ENCODE data around the gene OR2AT4. TPM values are rescaled to one million over a fixed set of nuclear protein-coding genes. Genes with fewer than 3 reads are reported as not detected.
A peak's percentile ranks its signal among the peaks of the same experiment; 100 is the strongest.

The OR2AT4 gene
- total RNA-seq, 6 experiments from 2014 or later, result not detected

- Histone ChIP-seq H3K27ac (no peak overlapping the region), H3K4me3 (no peak overlapping the region), H3K27me3 (no peaks in the 10 kb centered on the region), H3K36me3 (no peaks in the 10 kb centered on the region), H3K9me3 (no peaks in the 10 kb centered on the region), H3K4me1 (peaks cover 0 to 9% (median 0%) of the 10 kb centered on the region in 4 donors)
- WGBS (ENCODE audit: insufficient coverage, low coverage, low lambda C conversion rate, missing lambda C conversion rate), result 42% methylated on average over 6 of the region's 6 CpGs
- intact Hi-C loops (cut with DNase I), result loop anchor here (5.0 kb wide), 3 partner anchors 64 to 104 kb away; partner anchors contain the start of gene TPBGL (in 1 of the 2)
- DNase-seq, result no peak
- ATAC-seq, result no peak
- TF ChIP-seq CTCF (IDR thresholded peaks at IDR 0.05) (no peak), POLR2A (IDR thresholded peaks at IDR 0.05) (no peak)
These were observed 46.7 kb upstream of the OR2AT4 start for GRCh38 chr11:75143420-75143731.

GRCh38 chr11:75142714-75143419 is 46.2 kb upstream of the OR2AT4 start:
- WGBS (ENCODE audit: insufficient coverage, low coverage, low lambda C conversion rate, missing lambda C conversion rate), result 48% methylated on average over 5 of the region's 10 CpGs
- ATAC-seq, result peak; percentile 63 to 81 (median 76)
- intact Hi-C loops (cut with DNase I), result loop anchor here (5.0 kb wide), 3 partner anchors 64 to 104 kb away; partner anchors contain the start of gene TPBGL (in 1 of the 2)

GRCh38 chr11:75141166-75141565 is 44.5 kb upstream of the OR2AT4 start:
- Histone ChIP-seq H3K4me1 (no peaks in the 10 kb centered on the region), H3K27me3 (no peaks in the 10 kb centered on the region), H3K9me3 (no peaks in the 10 kb centered on the region), H3K4me3 (no peak overlapping the region), H3K36me3 (no peaks in the 10 kb centered on the region), H3K27ac (no peak overlapping the region)
- intact Hi-C loops (cut with DNase I), result loop anchor here (5.0 kb wide), 3 partner anchors 66 to 106 kb away; partner anchors contain the start of gene TPBGL (in 1 of the 2)
- 39% methylated on average over 6 of the region's 6 CpGs for WGBS (ENCODE audit: insufficient coverage, low coverage, low lambda C conversion rate, missing lambda C conversion rate)
- ATAC-seq (no peak), DNase-seq (peak in 1 of 3 donors; percentile 31)
- TF ChIP-seq CTCF (IDR thresholded peaks at IDR 0.05) (no peak), POLR2A (IDR thresholded peaks at IDR 0.05) (no peak)

More at GRCh38 chr11:75142714-75143419, 46.2 kb upstream of the OR2AT4 start:
- DNase-seq, result peak; percentile 55 to 70 (median 70)
- Histone ChIP-seq H3K27me3 (no peaks in the 10 kb centered on the region), H3K4me3 (no peak overlapping the region), H3K9me3 (no peaks in the 10 kb centered on the region), H3K36me3 (no peaks in the 10 kb centered on the region), H3K4me1 (peaks cover 0 to 9% (median 0%) of the 10 kb centered on the region in 4 donors), H3K27ac (no peak overlapping the region)
- TF ChIP-seq CTCF (IDR thresholded peaks at IDR 0.05) (no peak), POLR2A (IDR thresholded peaks at IDR 0.05) (no peak)

- ATAC-seq, result peak; percentile 81
- no peaks in the 10 kb centered on the region for H3K4me1 ChIP-seq
- no peaks in the 10 kb centered on the region for H3K27me3 ChIP-seq
- H3K36me3 ChIP-seq, result no peaks in the 10 kb centered on the region
- no peak overlapping the region for H3K4me3 ChIP-seq
- intact Hi-C loops (cut with DNase I), result loop anchor here (5.0 kb wide), 3 partner anchors 67 to 107 kb away; partner anchors contain the start of gene TPBGL (in 1 of the 2)
- no peak overlapping the region for H3K27ac ChIP-seq
- peak; percentile 76 to 77 (median 77) for DNase-seq
- WGBS (ENCODE audit: insufficient coverage, low coverage, low lambda C conversion rate, missing lambda C conversion rate), result 24% methylated on average over 17 of the region's 22 CpGs
- H3K9me3 ChIP-seq, result no peaks in the 10 kb centered on the region
- TF ChIP-seq POLR2A (IDR thresholded peaks at IDR 0.05), result no peak
- peak; percentile 89 to 98 (median 98) for TF ChIP-seq CTCF (IDR thresholded peaks at IDR 0.05)
These were observed 43.8 kb upstream of the OR2AT4 start for GRCh38 chr11:75140269-75141138.
